ENCODE data around the gene TCF12. TPM values are rescaled to one million over a fixed set of nuclear protein-coding genes. Genes with fewer than 3 reads are reported as not detected.
A peak's percentile ranks its signal among the peaks of the same experiment; 100 is the strongest.

TCF12 gene
- total and polyA plus RNA-seq, 11 donors: 6.5 to 77.3 (median 43.5) TPM

DNA sequence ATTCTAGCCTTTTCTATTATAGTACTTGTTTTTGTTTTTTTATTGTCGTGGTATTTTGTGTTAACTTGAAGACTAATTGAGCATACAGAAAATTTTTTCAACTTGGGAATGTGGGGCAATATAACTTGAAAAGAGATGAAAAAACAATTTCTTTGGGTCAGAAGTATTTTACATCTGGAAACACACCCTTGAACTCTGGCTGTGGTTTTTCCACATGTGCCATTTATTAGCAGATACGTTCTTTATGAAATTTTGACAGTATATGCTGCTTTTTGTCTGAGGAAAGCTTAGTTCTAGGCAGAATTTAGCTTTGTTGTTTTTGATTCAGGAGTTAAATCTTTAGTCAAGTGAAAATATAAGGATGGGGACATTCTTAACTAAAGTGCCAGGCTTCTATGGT, 44.7 kb downstream of the TCF12 start:
- WGBS, 4 donors: 81 to 89% (median 86%) methylated on average over 2 of the region's 2 CpGs

DNA sequence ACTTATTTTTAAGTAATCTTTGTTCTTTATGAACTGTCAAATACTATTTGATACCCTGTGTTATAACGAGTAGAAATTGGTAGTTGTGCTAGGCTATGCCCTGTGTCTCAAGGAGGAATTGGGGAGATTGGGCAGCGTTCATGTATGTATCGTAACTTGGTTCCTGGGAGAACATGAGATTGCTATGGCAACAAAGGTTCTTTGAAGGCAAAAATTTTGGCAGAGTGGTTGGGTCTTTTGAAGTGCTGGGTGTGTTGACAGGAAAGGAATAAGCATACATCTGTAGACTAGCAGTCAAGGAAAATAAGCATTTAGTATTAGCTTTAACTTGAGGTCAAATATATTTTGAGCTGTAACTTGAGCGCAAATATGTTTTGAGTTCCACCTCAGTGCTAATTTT, 45.3 kb downstream of the TCF12 start:
- intact Hi-C loops (cut with DNase I): no loop called here
- Histone ChIP-seq H3K27ac (no peak overlapping the region), H3K27me3 (no peaks in the 10 kb centered on the region), H3K4me3 (no peak overlapping the region), H3K9me3 (no peaks in the 10 kb centered on the region), H3K36me3 (no peaks in the 10 kb centered on the region), H3K4me1 (peaks cover 0 to 63% (median 26%) of the 10 kb centered on the region in 12 donors)
- DNase-seq: no peak
- TF ChIP-seq, protein P1, sequence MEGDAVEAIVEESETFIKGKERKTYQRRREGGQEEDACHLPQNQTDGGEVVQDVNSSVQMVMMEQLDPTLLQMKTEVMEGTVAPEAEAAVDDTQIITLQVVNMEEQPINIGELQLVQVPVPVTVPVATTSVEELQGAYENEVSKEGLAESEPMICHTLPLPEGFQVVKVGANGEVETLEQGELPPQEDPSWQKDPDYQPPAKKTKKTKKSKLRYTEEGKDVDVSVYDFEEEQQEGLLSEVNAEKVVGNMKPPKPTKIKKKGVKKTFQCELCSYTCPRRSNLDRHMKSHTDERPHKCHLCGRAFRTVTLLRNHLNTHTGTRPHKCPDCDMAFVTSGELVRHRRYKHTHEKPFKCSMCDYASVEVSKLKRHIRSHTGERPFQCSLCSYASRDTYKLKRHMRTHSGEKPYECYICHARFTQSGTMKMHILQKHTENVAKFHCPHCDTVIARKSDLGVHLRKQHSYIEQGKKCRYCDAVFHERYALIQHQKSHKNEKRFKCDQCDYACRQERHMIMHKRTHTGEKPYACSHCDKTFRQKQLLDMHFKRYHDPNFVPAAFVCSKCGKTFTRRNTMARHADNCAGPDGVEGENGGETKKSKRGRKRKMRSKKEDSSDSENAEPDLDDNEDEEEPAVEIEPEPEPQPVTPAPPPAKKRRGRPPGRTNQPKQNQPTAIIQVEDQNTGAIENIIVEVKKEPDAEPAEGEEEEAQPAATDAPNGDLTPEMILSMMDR (IDR thresholded peaks at IDR 0.05): no peak
- TF ChIP-seq POLR2A (IDR thresholded peaks at IDR 0.05): no peak
- 66 to 76% (median 68%) methylated on average over 4 of the region's 4 CpGs for WGBS, 4 donors
- peak in 1 of 4 donors; percentile 20 for ATAC-seq

More for the DNA sequence above, 44.7 kb downstream of the TCF12 start:
- peaks cover 0 to 62% (median 24%) of the 10 kb centered on the region in 12 donors for H3K4me1 ChIP-seq
- TF ChIP-seq, protein P1 (IDR thresholded peaks at IDR 0.05): no peak
- no peak for TF ChIP-seq POLR2A (IDR thresholded peaks at IDR 0.05)
- H3K9me3 ChIP-seq: no peaks in the 10 kb centered on the region
- ATAC-seq (no peak), DNase-seq (no peak)
- H3K4me3 ChIP-seq: no peak overlapping the region
- intact Hi-C loops (cut with DNase I): no loop called here
- H3K27me3 ChIP-seq: no peaks in the 10 kb centered on the region
- no peak overlapping the region for H3K27ac ChIP-seq
- no peaks in the 10 kb centered on the region for H3K36me3 ChIP-seq

DNA sequence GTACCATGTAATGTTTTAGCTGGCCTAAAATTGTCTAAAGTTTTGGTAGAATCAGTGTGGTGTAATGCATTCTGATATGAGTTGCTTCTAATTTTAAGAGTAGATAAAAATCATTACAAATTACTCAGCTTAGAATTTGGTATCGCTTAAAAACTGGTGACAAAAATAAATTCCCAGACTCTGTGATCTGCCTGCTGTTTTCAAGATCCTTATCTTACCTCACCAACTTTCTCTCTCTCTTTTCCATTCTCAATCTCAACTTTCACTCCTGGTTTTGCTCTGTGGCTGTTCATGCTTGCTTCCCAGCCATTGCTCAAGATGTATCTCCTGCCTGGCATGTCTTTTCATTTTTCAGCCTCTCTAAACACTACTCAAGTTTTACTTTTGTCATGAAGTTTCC, 45.7 kb downstream of the TCF12 start:
- ATAC-seq (no peak), DNase-seq (no peak)
- 51 to 60% (median 54%) methylated on average over 1 of the region's 1 CpG for WGBS, 4 donors
- Histone ChIP-seq H3K36me3 (no peaks in the 10 kb centered on the region), H3K27me3 (no peaks in the 10 kb centered on the region), H3K27ac (no peak overlapping the region), H3K4me1 (peaks cover 0 to 65% (median 29%) of the 10 kb centered on the region in 12 donors), H3K4me3 (no peak overlapping the region), H3K9me3 (no peaks in the 10 kb centered on the region)
- TF ChIP-seq, protein P1 (IDR thresholded peaks at IDR 0.05): no peak
- no peak for TF ChIP-seq POLR2A (IDR thresholded peaks at IDR 0.05)
- intact Hi-C loops (cut with DNase I): no loop called here

DNA sequence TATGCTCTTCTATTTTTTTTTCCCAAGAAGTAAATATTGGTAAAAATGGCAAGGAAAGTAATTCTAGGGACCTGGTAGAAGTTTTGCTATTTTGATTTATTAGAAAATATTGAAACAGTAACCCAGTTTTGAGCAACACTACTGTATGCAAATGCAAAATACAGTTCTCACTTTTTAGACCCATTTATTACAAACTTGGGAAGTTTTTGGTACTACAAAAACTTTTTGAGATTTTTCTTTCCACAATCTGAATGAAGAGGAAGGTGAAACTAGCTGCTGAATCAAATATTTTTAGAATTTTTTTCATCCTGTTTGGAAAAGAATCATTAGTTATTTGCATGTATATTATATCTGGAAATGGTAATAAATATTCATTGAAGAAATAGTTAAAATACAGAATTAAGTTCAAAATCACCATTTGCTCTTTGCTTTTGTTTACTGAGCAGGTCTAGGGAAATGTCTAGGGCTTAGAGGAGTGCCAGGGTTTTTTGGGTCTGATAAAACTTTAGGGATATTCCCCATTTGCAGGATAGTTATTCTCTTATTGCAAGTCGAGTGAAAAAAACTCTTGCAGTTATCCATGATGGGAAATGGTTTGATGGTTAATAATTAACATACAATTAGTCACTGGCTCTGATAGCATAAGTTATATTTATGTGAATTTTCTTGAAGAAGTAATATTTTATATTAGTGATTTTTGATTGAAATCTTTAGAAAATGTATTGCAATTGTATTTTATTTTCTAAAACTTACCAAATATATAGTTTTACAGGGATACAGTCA, 47.0 kb downstream of the TCF12 start:
- Histone ChIP-seq H3K4me1 (peaks cover 0 to 58% (median 27%) of the 10 kb centered on the region in 12 donors), H3K27ac (no peak overlapping the region), H3K9me3 (no peaks in the 10 kb centered on the region), H3K27me3 (no peaks in the 10 kb centered on the region), H3K4me3 (no peak overlapping the region), H3K36me3 (no peaks in the 10 kb centered on the region)
- ATAC-seq: no peak
- DNase-seq: no peak
- TF ChIP-seq, protein P1 (IDR thresholded peaks at IDR 0.05): no peak
- TF ChIP-seq POLR2A (IDR thresholded peaks at IDR 0.05): no peak
- intact Hi-C loops (cut with DNase I): no loop called here
- 87 to 95% (median 90%) methylated on average over 1 of the region's 1 CpG for WGBS, 4 donors
